ENCODE measurements around the gene KRT6B.

- TF ChIP-seq CTCF (IDR thresholded peaks at IDR 0.05) (no peak), POLR2A (IDR thresholded peaks at IDR 0.05) (no peak), POLR2AphosphoS5 (IDR thresholded peaks at IDR 0.05) (no peak), EP300 (IDR thresholded peaks at IDR 0.05) (no peak)
Observed at GRCh38 chr12:52413202-52413601, 38.7 kb downstream of the KRT6B start.
